MM.1S (cell line): ENCODE measurements around the gene HOMER2.

Source experiments
- EZH2 ChIP-seq: fragments of 300-600 bp; sonication (generic); optimal IDR thresholded peaks from 2 replicates; pipeline ENCODE3; 2017; ENCODE audit warnings: low read depth, mild to moderate bottlenecking, antibody characterized with exemption, low read length, mixed read lengths
- TF ChIP-seq, protein P1 (sequence below): fragments of 300-600 bp; sonication (generic); IDR thresholded peaks from 2 replicates; pipeline ENCODE4 v1.5.1; 2016; ENCODE audit warnings: antibody characterized with exemption, low read length, mixed read lengths

- TF ChIP-seq, protein P1, sequence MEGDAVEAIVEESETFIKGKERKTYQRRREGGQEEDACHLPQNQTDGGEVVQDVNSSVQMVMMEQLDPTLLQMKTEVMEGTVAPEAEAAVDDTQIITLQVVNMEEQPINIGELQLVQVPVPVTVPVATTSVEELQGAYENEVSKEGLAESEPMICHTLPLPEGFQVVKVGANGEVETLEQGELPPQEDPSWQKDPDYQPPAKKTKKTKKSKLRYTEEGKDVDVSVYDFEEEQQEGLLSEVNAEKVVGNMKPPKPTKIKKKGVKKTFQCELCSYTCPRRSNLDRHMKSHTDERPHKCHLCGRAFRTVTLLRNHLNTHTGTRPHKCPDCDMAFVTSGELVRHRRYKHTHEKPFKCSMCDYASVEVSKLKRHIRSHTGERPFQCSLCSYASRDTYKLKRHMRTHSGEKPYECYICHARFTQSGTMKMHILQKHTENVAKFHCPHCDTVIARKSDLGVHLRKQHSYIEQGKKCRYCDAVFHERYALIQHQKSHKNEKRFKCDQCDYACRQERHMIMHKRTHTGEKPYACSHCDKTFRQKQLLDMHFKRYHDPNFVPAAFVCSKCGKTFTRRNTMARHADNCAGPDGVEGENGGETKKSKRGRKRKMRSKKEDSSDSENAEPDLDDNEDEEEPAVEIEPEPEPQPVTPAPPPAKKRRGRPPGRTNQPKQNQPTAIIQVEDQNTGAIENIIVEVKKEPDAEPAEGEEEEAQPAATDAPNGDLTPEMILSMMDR = no peak
- TF ChIP-seq EZH2 = no peak
These were observed 1.7 kb downstream of the HOMER2 start for GRCh38 chr15:82950746-82951370.
